ENCODE data around the gene RAI1. TPM values are rescaled to one million over a fixed set of nuclear protein-coding genes. Genes with fewer than 3 reads are reported as not detected.
A peak's percentile ranks its signal among the peaks of the same experiment; 100 is the strongest.

RAI1 gene
- total RNA-seq, 8 experiments from 2014 or later: 5.4 to 32.0 (median 20.4) TPM

DNA sequence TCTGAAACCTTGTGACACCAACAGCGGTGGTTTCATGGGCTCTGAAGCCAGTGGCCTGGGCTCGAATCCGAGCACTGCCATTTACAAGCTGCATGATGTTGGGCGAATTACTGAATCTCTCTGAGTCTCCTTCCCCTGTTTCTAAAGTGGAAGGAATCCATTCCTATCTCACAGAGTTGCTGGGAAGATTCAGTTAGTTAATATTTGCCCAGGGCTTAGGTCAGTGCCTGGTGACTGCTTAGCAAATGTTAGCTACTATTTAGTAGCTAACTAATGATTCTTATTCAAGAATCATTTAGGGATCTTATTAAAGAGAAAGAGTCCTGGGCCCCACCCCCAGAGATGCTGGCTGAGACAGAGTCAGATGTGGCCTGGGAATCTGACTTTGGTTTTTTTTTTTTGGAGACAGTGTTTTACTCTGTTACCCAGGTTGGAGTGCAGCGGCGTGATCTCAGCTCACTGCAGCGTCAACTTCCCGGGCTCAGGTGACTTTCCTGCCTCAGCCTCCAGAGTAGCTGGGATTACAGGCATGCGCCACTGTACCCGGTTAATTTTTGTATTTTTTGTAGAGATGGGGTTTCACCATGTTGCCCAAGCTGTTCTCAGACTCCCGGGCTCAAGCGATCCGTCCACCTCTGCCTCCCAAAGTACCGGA, 33.6 kb upstream of the RAI1 start:
- Histone ChIP-seq H3K4me1 (replicated peaks in 1 of 2) (no peaks in the 10 kb centered on the region), H3K27ac (no peak overlapping the region), H3K4me3 (no peak overlapping the region)
- ATAC-seq (replicated peaks in 6 of 8): peak in 1 of 8 experiments; percentile 79
- 74 to 100% (median 82%) methylated on average over 2 to 9 of the region's 14 CpGs; no CpG with 5 or more reads in 2 of the 10 experiments for WGBS, 10 experiments
- in situ Hi-C loops (cut with MboI; ENCODE audit: low pct_unique_long_range_greater_than_20kb in 2 of 9, low sequenced_read_pairs in 9 of 9, unreplicated experiment in 9 of 9): loop anchor here (10.0 to 25.0 kb wide), 3 partner anchors 160 to 293 kb away; partner anchors contain the start of genes MED9 (in 1 of the 9) and RASD1 (in 1 of the 9)

DNA sequence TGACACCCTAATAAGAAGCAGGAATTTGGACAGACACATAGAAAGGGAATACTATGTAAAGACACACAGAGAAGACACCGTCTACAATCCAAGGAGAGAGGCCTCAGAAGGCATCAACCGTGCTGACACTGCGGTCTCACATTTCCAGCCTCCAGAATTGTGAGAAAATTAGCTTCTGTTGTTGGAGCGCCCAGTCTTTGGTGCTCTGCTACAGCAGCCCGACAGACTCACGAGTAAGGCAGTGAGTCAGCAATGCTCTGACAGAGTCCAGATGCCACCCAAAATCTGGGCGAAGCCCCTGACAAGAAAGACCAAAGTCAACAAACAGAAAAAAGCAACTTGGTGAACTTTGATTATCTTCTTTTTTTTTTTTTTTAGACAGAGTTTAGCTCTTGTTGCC, 32.5 kb upstream of the RAI1 start:
- peak in 2 of 8 experiments; percentile 75 to 86 for ATAC-seq (replicated peaks in 6 of 8)
- 6 to 100% (median 77%) methylated on average over 1 to 7 of the region's 7 CpGs; no CpG with 5 or more reads in 5 of the 10 experiments for WGBS, 10 experiments
- H3K27ac ChIP-seq: no peak overlapping the region
- H3K4me1 ChIP-seq (replicated peaks in 1 of 2): no peaks in the 10 kb centered on the region
- no peak overlapping the region for H3K4me3 ChIP-seq
- in situ Hi-C loops (cut with MboI; ENCODE audit: low pct_unique_long_range_greater_than_20kb in 2 of 9, low sequenced_read_pairs in 9 of 9, unreplicated experiment in 9 of 9): loop anchor here (10.0 to 25.0 kb wide), 3 partner anchors 161 to 294 kb away; partner anchors contain the start of genes MED9 (in 1 of the 9) and RASD1 (in 1 of the 9)

DNA sequence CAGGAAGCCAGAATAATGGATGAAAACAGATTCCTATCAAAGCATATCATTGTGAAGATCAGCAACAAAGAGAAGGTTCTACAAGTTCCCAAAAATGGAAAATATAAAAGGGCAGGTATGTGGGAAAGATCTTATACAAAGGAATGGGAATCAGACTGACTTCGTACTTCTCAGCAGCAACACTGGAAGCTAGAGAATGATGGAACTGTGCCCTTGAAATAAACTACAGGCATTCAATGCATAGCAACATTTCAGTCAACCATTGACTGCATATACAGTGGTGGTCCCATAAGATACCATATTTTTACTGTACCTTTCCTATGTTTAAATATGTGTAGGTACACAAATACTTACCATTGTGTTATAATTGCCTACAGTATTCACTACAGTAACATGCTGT, 30.3 kb upstream of the RAI1 start:
- WGBS, 10 experiments: 57 to 100% (median 88%) methylated on average over 1 of the region's 1 CpG; no CpG with 5 or more reads in 1 of the 10 experiments
- in situ Hi-C loops (cut with MboI; ENCODE audit: low pct_unique_long_range_greater_than_20kb in 2 of 9, low sequenced_read_pairs in 9 of 9, unreplicated experiment in 9 of 9): no loop called here
- Histone ChIP-seq H3K4me1 (replicated peaks in 1 of 2) (no peaks in the 10 kb centered on the region), H3K27ac (no peak overlapping the region), H3K4me3 (no peak overlapping the region)
- ATAC-seq (replicated peaks in 6 of 8): no peak

DNA sequence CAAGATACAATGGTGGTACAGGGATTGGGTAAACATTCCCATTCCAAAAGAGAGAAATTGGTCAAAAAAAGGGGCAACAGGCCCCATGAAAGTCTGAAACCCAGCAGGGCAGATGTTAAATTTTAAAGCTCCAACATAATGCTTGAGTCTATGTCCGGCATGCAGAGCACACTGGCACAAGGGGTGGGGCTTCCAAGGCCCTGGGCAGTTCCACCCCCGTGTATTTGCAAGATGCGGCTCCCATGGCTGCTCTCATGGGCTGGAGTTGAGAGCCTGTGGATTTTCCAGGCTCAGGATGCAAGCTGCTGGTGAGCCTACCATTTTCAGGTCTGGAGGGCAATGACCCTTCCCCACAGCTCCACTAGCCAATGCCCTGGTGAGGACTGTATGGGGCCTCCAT, 27.9 kb upstream of the RAI1 start:
- Histone ChIP-seq H3K27ac (no peak overlapping the region), H3K4me3 (no peak overlapping the region), H3K4me1 (replicated peaks in 1 of 2) (no peaks in the 10 kb centered on the region)
- 0 to 83% (median 41%) methylated on average over 1 to 2 of the region's 3 CpGs; no CpG with 5 or more reads in 6 of the 10 experiments for WGBS, 10 experiments
- peak in 3 of 8 experiments; percentile 59 to 78 (median 62) for ATAC-seq (replicated peaks in 6 of 8)
- in situ Hi-C loops (cut with MboI; ENCODE audit: low pct_unique_long_range_greater_than_20kb in 2 of 9, low sequenced_read_pairs in 9 of 9, unreplicated experiment in 9 of 9): no loop called here

DNA sequence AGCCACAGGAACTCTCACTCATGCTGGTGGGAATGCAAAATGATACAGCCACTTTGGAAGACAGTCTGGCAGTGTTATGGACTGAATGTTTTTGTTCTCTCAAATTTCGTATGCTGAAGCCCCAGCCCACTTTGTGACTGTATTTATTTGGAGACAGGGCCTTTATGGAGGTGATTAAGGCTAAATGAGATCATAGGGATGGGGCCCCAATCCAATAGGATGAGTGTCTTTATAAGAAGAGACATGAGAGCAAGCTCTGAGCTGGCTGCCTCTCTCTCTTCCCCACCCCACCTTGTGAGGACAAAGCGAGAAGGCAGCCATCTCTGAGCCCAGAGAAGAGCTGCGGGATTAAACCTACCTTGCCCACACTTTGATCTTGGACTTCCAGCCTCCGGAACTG, 21.9 kb upstream of the RAI1 start:
- Histone ChIP-seq H3K27ac (no peak overlapping the region), H3K4me3 (no peak overlapping the region), H3K4me1 (replicated peaks in 1 of 2) (peaks cover 5 to 11% of the 10 kb centered on the region in 2 donors)
- ATAC-seq (replicated peaks in 6 of 8): no peak
- in situ Hi-C loops (cut with MboI; ENCODE audit: low pct_unique_long_range_greater_than_20kb in 2 of 9, low sequenced_read_pairs in 9 of 9, unreplicated experiment in 9 of 9): no loop called here
- 15 to 100% (median 74%) methylated on average over 1 to 4 of the region's 4 CpGs; no CpG with 5 or more reads in 3 of the 10 experiments for WGBS, 10 experiments

DNA sequence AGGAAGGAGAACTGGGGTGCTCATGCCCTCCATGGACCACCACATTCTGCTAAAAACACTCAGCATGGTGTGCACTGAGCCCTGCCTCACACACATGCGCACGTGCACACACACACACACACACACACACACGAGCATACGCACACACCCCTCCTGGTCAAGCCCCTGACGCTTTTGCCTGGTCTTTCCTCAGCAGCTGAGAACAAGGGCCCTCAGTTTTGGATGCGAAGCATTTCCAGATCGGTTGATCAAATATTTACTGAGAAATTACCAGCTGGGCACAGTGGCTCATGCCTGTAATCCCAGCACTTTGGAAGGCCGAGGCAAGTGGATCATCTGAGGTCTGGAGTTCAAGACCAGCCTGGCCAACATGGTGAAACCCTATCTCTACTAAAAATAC, 20.1 kb upstream of the RAI1 start:
- no peak for ATAC-seq (replicated peaks in 6 of 8)
- Histone ChIP-seq H3K4me1 (replicated peaks in 1 of 2) (peaks cover 5 to 11% of the 10 kb centered on the region in 2 donors), H3K4me3 (no peak overlapping the region), H3K27ac (no peak overlapping the region)
- in situ Hi-C loops (cut with MboI; ENCODE audit: low pct_unique_long_range_greater_than_20kb in 2 of 9, low sequenced_read_pairs in 9 of 9, unreplicated experiment in 9 of 9): no loop called here
- 81 to 100% (median 93%) methylated on average over 1 to 8 of the region's 8 CpGs; no CpG with 5 or more reads in 4 of the 10 experiments for WGBS, 10 experiments

DNA sequence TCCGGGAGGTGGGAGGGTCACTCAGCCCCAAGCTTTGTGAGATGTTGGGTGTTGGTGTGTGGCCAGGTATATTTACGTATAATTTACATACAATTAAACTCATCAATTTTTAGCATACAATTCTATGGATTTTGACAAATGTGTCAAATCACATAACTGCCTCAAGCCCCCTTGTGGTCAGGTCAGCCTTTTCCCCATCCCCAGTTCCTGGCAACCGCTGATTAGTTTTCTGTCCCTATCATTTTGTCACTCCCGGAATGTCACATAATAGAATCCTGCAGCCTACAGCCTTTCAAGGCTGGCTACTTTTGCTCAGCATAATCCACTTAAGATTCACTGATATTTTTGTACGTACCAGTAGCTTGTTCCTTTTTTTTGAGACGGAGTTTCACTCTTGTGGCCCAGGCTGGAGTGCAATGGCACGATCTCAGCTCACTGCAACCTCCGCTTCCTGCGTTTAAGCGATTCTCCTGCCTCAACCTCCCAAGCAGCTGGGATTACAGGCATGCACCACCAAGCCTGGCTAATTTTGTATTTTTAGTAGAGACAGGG, 19.3 kb upstream of the RAI1 start:
- in situ Hi-C loops (cut with MboI; ENCODE audit: low pct_unique_long_range_greater_than_20kb in 2 of 9, low sequenced_read_pairs in 9 of 9, unreplicated experiment in 9 of 9): no loop called here
- ATAC-seq (replicated peaks in 6 of 8): no peak
- H3K4me3 ChIP-seq: no peak overlapping the region
- no peak overlapping the region for H3K27ac ChIP-seq
- peaks cover 5 to 11% of the 10 kb centered on the region in 2 donors for H3K4me1 ChIP-seq (replicated peaks in 1 of 2)
- WGBS, 10 experiments: 76 to 100% (median 89%) methylated on average over 1 to 9 of the region's 10 CpGs; no CpG with 5 or more reads in 1 of the 10 experiments

DNA sequence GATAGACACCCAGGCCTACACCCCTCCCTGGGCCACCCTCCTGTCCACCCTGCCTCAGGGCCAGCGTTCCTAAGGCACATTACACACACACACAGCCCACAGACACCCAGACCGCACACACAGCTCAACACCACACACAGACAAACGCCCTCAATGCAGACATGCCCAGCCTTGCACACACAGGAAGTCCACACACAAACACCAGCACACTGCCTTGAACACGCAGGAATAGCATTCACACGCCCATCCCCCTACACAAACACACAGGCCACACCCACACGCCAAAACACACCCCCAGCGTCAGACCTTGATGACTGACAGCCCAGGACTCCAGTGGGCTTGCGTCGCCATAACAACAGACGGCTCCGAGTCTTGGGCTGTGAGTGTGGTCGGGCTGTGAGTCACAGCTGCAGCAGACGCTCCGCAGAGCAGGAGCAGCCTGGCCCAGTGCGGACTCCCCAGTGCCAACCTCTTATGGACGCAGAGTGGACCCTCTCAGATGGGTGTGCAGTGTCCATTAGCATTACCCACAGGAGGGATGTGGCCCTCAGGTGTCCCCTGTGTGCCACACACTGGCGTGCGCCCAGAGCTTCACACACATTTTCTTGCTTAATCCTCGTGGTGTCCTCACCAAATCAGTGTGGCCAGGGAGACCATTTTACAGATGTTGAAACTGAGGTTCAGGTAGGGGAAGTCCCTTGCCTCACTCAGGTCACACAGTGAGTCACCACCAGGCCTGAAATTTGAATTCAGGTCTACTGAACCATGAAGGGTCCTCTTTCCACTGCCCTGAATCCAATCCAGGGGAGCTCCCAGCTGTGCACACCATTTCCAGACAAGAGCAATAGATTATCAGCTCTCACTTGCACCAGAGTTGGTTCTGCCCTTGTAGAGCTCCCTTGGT, 17.8 kb upstream of the RAI1 start:
- no peak overlapping the region for H3K4me3 ChIP-seq
- H3K4me1 ChIP-seq (replicated peaks in 1 of 2): peaks cover 8 to 15% of the 10 kb centered on the region in 2 donors
- whole genome bisulfite sequencing, 10 experiments: 0 to 100% (median 53%) methylated on average over 1 to 12 of the region's 19 CpGs; no CpG with 5 or more reads in 1 of the 10 experiments
- ATAC-seq (replicated peaks in 6 of 8): peak; percentile 85 to 99 (median 98)
- in situ Hi-C loops (cut with MboI; ENCODE audit: low pct_unique_long_range_greater_than_20kb in 2 of 9, low sequenced_read_pairs in 9 of 9, unreplicated experiment in 9 of 9): no loop called here
- peak overlapping the region in 1 of 2 donors; percentile 55 for H3K27ac ChIP-seq

DNA sequence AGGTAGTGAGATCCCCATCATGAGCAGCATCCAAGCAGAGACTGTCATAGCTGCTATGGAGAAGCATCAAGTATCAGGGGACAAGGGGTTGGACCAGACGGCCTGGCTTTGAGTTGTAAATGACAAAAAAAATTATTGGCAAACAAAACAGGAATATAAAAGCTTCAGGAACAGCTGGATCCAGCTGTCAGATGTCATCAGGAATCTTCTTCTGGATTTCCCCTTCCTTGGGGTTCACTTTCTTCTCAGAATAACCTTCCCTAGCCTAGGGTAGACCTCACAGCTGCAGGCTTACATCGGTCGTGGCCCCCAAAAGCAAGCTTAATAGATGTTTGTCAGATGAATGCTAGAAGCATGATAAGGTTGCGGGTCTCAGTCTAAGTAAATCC, 17.2 kb upstream of the RAI1 start:
- in situ Hi-C loops (cut with MboI; ENCODE audit: low pct_unique_long_range_greater_than_20kb in 2 of 9, low sequenced_read_pairs in 9 of 9, unreplicated experiment in 9 of 9): no loop called here
- 55 to 100% (median 80%) methylated on average over 1 to 3 of the region's 4 CpGs; no CpG with 5 or more reads in 3 of the 10 experiments for WGBS, 10 experiments
- ATAC-seq (replicated peaks in 6 of 8): no peak
- no peak overlapping the region for H3K27ac ChIP-seq
- H3K4me1 ChIP-seq (replicated peaks in 1 of 2): peaks cover 14 to 21% of the 10 kb centered on the region in 2 donors
- H3K4me3 ChIP-seq: no peak overlapping the region

DNA sequence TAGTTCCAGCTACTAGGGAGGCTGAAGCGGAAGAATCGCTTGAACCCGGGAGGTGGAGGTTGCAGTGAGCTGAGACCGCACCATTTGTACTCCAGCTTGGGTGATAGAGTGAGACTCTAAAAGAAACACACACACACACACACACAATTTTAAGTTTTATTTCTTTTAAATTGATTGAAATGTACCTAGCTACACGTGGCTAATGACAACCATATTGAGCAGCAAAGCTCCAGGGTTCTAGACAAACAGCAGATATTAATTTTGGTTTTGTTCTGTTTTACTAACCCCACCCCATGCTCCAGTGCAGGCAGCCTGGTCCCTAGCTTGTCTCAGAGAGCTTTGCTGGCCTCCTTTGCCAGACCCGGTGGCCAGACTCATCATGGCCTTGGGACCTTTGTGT, 16.0 kb upstream of the RAI1 start:
- Histone ChIP-seq H3K27ac (no peak overlapping the region), H3K4me1 (replicated peaks in 1 of 2) (peaks cover 25 to 31% of the 10 kb centered on the region in 2 donors), H3K4me3 (no peak overlapping the region)
- in situ Hi-C loops (cut with MboI; ENCODE audit: low pct_unique_long_range_greater_than_20kb in 2 of 9, low sequenced_read_pairs in 9 of 9, unreplicated experiment in 9 of 9): no loop called here
- 46 to 81% (median 68%) methylated on average over 1 to 6 of the region's 6 CpGs; no CpG with 5 or more reads in 3 of the 10 experiments for WGBS, 10 experiments
- no peak for ATAC-seq (replicated peaks in 6 of 8)

DNA sequence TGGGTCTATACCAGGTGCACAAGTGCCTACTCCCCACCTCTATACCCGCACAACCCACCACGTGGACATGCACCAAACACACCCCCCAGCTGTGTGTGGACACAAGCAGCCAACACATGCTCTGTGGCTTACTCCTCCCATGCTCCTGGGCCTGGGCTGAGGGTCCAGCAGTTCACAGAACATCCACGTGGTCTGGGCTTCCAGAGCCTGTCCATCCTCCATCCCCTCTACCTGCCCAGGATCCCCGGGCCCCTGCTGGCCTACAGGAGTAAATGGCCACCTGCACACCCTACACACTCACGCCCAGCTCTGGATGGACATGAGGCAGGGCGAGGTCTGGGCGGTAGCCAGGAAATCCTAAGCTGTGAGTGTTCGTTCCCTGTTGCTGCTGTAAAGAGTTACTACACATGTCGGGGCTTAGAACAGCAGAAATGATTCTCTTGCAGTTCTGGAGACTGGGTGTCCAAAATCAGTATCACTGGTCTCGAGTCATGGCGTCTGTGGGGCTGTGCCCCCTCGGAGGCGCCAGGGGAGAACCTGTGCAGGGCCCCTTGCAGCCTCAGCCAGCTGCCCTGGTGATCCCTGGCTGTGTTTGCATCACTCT, 15.0 kb upstream of the RAI1 start:
- Histone ChIP-seq H3K4me3 (no peak overlapping the region), H3K27ac (no peak overlapping the region), H3K4me1 (replicated peaks in 1 of 2) (peaks cover 32 to 33% of the 10 kb centered on the region in 2 donors)
- ATAC-seq (replicated peaks in 6 of 8): peak in 2 of 8 experiments; percentile 59 to 80
- WGBS, 10 experiments: 20 to 90% (median 80%) methylated on average over 1 to 4 of the region's 13 CpGs; no CpG with 5 or more reads in 3 of the 10 experiments
- in situ Hi-C loops (cut with MboI; ENCODE audit: low pct_unique_long_range_greater_than_20kb in 2 of 9, low sequenced_read_pairs in 9 of 9, unreplicated experiment in 9 of 9): no loop called here

DNA sequence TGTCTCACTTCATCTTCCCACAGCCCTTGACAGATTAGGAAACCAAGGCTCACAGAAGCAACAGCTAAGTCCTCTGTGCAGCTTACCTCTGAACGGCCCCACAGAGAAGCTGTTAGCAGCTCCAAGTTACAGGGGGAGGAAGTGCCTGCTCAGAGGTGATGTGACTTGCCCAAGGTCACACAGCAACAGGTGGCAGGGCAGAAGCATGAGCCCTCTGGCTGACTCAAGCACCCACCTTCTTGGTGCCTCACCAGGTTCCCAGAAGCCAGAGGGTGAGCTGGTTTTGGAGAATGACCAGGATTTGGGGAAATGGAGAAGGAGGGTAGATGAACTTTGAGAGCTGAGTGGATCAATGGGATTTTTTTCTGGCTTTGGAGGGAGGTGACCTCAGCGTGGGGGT, 14.0 kb upstream of the RAI1 start:
- in situ Hi-C loops (cut with MboI; ENCODE audit: low pct_unique_long_range_greater_than_20kb in 2 of 9, low sequenced_read_pairs in 9 of 9, unreplicated experiment in 9 of 9): no loop called here
- no peak overlapping the region for H3K27ac ChIP-seq
- no peak for ATAC-seq (replicated peaks in 6 of 8)
- peaks cover 32 to 33% of the 10 kb centered on the region in 2 donors for H3K4me1 ChIP-seq (replicated peaks in 1 of 2)
- H3K4me3 ChIP-seq: no peak overlapping the region
- WGBS, 10 experiments: 29 to 60% (median 60%) methylated on average over 1 of the region's 2 CpGs; no CpG with 5 or more reads in 6 of the 10 experiments

All from motor neuron (in vitro differentiated cells).